Astrocyte (in vitro differentiated cells and primary cell): ENCODE data around the gene MAGI1.

Experiments used
- CTCF ChIP-seq: IDR thresholded peaks from 2 replicates; pipeline ENCODE4 v1.5.1; 2011; ENCODE audit warnings: low read depth, mild to moderate bottlenecking, inconsistent platforms, low read length, moderate library complexity; ENCODE audit not compliant: insufficient read depth
- EZH2 ChIP-seq: IDR thresholded peaks from 2 replicates; pipeline ENCODE4 v1.6.1; 2012; ENCODE audit warnings: mild to moderate bottlenecking, low read length, inconsistent platforms; ENCODE audit not compliant: insufficient read depth

GRCh38 chr3:65836047-65836446 lies 202.7 kb downstream of the MAGI1 start:
- TF ChIP-seq CTCF = no peak
- TF ChIP-seq EZH2 = no peak
